Activated B cell treated with CpG ODN at 0.5 μM for 24 hours (primary cell): ENCODE measurements around the gene BEX4. TPM values are rescaled to one million over a fixed set of nuclear protein-coding genes. Genes with fewer than 3 reads are reported as not detected.
A peak's percentile ranks its signal among the peaks of the same experiment; 100 is the strongest.

Experiments
- ATAC-seq: fragments of 200-7000 bp; cut with Tn5 transposase; one replicate; pipeline ENCODE4 v1.10.0; 2021; ENCODE audit warnings: low read depth, mild to moderate bottlenecking, moderate library complexity
- CTCF ChIA-PET: fragments of 350-600 bp; sonication (Branson Sonifier 250); formaldehyde crosslinking; loops from one replicate; lab custom pipeline; 2021; ENCODE audit warnings: antibody characterized with exemption; lab: Charles Lee
- POLR2A ChIA-PET: fragments of 350-600 bp; sonication (Branson Sonifier 250); formaldehyde crosslinking; loops from one replicate; lab custom pipeline; 2021; ENCODE audit warnings: antibody characterized with exemption; lab: Charles Lee
- DNase-seq: peaks from one replicate; pipeline ENCODE4 v3.0.0; 2022
- H3K27ac Mint-ChIP-seq: one replicate; pipeline ENCODE4 v1.8.0; 2020; ENCODE audit warnings: mixed read lengths
- H3K27me3 Mint-ChIP-seq: one replicate; pipeline ENCODE4 v1.8.0; 2021; ENCODE audit warnings: mixed read lengths
- H3K36me3 Mint-ChIP-seq: one replicate; pipeline ENCODE4 v1.8.0; 2021; ENCODE audit warnings: low read depth, mixed read lengths
- H3K4me1 Mint-ChIP-seq: one replicate; pipeline ENCODE4 v1.8.0; 2021; ENCODE audit warnings: mixed read lengths
- H3K4me3 Mint-ChIP-seq: one replicate; pipeline ENCODE4 v1.8.0; 2020; ENCODE audit warnings: mild to moderate bottlenecking, mixed read lengths
- H3K9me3 Mint-ChIP-seq: one replicate; pipeline ENCODE4 v1.8.0; 2020; ENCODE audit warnings: mixed read lengths
- intact Hi-C: fragments of 100-400 bp; cut with micrococcal nuclease; formaldehyde crosslinking; loops from one replicate; pipeline ENCODE4 v1.15.1; 2024
- total RNA-seq: library from RNA; stranded (reverse); gene quantifications from 2 replicates; pipeline ENCODE4 v1.2.3, GENCODE V29; 2022
- TF ChIP-seq, protein P1 (sequence below): fragments of 200-600 bp; IDR thresholded peaks from one replicate; pipeline ENCODE4 v1.8.0; 2022; ENCODE audit warnings: antibody characterized with exemption, mild to moderate bottlenecking

The BEX4 gene
- total RNA-seq, 1 donor from 2014 or later: 12.1 TPM

- H3K36me3 Mint-ChIP-seq: no peaks in the 10 kb centered on the region
- TF ChIP-seq, protein P1, sequence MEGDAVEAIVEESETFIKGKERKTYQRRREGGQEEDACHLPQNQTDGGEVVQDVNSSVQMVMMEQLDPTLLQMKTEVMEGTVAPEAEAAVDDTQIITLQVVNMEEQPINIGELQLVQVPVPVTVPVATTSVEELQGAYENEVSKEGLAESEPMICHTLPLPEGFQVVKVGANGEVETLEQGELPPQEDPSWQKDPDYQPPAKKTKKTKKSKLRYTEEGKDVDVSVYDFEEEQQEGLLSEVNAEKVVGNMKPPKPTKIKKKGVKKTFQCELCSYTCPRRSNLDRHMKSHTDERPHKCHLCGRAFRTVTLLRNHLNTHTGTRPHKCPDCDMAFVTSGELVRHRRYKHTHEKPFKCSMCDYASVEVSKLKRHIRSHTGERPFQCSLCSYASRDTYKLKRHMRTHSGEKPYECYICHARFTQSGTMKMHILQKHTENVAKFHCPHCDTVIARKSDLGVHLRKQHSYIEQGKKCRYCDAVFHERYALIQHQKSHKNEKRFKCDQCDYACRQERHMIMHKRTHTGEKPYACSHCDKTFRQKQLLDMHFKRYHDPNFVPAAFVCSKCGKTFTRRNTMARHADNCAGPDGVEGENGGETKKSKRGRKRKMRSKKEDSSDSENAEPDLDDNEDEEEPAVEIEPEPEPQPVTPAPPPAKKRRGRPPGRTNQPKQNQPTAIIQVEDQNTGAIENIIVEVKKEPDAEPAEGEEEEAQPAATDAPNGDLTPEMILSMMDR: no peak
- no peaks in the 10 kb centered on the region for H3K9me3 Mint-ChIP-seq
- no peak overlapping the region for H3K27ac Mint-ChIP-seq
- CTCF ChIA-PET: no interaction called here
- intact Hi-C loops: loop anchor here (10.0 kb wide), 1 partner anchor 285 kb away; no protein-coding TSS in a partner anchor
- ATAC-seq (no peak), DNase-seq (no peak)
- H3K4me1 Mint-ChIP-seq: no peaks in the 10 kb centered on the region
- POLR2A ChIA-PET: no interaction called here
- no peaks in the 10 kb centered on the region for H3K27me3 Mint-ChIP-seq
- no peak overlapping the region for H3K4me3 Mint-ChIP-seq
These were observed 25.2 kb downstream of the BEX4 start for GRCh38 chrX:103240155-103240554.

- no peak for ATAC-seq
- CTCF ChIA-PET: interaction anchor here (0.7 kb wide), 1 partner anchor 37 kb away, joined by 3 read pairs; no protein-coding TSS in a partner anchor
- Mint-ChIP-seq H3K27me3 (no peaks in the 10 kb centered on the region), H3K27ac (no peak overlapping the region), H3K4me1 (peaks cover under 1% of the 10 kb centered on the region), H3K9me3 (no peaks in the 10 kb centered on the region), H3K4me3 (no peak overlapping the region), H3K36me3 (peaks cover 3% of the 10 kb centered on the region)
- POLR2A ChIA-PET: no interaction called here
- intact Hi-C loops: loop anchor here (1.0 to 10.0 kb wide), 2 partner anchors 37 to 294 kb away; no protein-coding TSS in a partner anchor
- TF ChIP-seq, protein P1: no peak
- DNase-seq: no peak
These were observed 33.6 kb downstream of the BEX4 start for GRCh38 chrX:103248553-103248952.

- no peak for DNase-seq
- no peaks in the 10 kb centered on the region for H3K27me3 Mint-ChIP-seq
- peaks cover 5% of the 10 kb centered on the region for H3K36me3 Mint-ChIP-seq
- peaks cover 7% of the 10 kb centered on the region for H3K4me1 Mint-ChIP-seq
- CTCF ChIA-PET: no interaction called here
- TF ChIP-seq, protein P1: no peak
- intact Hi-C loops: loop anchor here (10.0 kb wide), 1 partner anchor 295 kb away; no protein-coding TSS in a partner anchor
- H3K4me3 Mint-ChIP-seq: no peak overlapping the region
- POLR2A ChIA-PET: no interaction called here
- H3K9me3 Mint-ChIP-seq: no peaks in the 10 kb centered on the region
- no peak for ATAC-seq
- H3K27ac Mint-ChIP-seq: no peak overlapping the region
These were observed 34.9 kb downstream of the BEX4 start for GRCh38 chrX:103249805-103250204.

DNA sequence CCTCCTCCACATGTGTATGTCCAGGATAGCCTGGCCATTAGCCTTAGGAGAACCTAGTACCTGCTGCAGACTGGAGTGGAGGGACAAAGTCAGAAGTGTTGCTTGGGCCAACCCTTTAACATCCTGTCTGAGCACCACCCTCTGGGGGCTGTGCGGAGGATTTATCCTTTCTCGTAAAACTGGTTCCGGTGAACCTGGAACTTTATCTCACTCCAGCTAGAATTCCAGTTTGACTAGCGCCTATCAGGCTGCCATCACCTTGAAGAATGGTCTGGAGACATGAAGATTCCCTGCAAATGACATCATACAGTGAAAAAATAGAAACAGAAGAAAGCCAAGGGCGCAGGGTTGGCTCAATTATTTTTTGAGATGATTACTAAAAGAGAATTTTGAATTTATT lies 36.1 kb downstream of the BEX4 start:
- CTCF ChIA-PET: no interaction called here
- H3K27ac Mint-ChIP-seq: no peak overlapping the region
- H3K27me3 Mint-ChIP-seq: no peaks in the 10 kb centered on the region
- peaks cover 8% of the 10 kb centered on the region for H3K36me3 Mint-ChIP-seq
- TF ChIP-seq, protein P1: no peak
- intact Hi-C loops: no loop called here
- no peak for DNase-seq
- ATAC-seq: no peak
- peaks cover 12% of the 10 kb centered on the region for H3K4me1 Mint-ChIP-seq
- POLR2A ChIA-PET: no interaction called here
- H3K9me3 Mint-ChIP-seq: no peaks in the 10 kb centered on the region
- H3K4me3 Mint-ChIP-seq: no peak overlapping the region

GRCh38 chrX:103253608-103254007 lies 38.7 kb downstream of the BEX4 start:
- Mint-ChIP-seq H3K4me1 (peaks cover 12% of the 10 kb centered on the region), H3K27me3 (no peaks in the 10 kb centered on the region), H3K9me3 (no peaks in the 10 kb centered on the region), H3K4me3 (peak overlapping the region; percentile 95), H3K27ac (no peak overlapping the region), H3K36me3 (peaks cover 8% of the 10 kb centered on the region)
- POLR2A ChIA-PET: no interaction called here
- no peak for DNase-seq
- intact Hi-C loops: no loop called here
- no peak for ATAC-seq
- TF ChIP-seq, protein P1: no peak
- CTCF ChIA-PET: interaction anchor here (1.3 kb wide), 1 partner anchor 43 kb away, joined by 4 read pairs; no protein-coding TSS in a partner anchor
